Fibroblast of pulmonary artery (primary cell): ENCODE data around the gene SPSB1.

Source experiments
- DNase-seq: peaks from one replicate; pipeline ENCODE4 v3.0.0-alpha.2; 2010; ENCODE audit warnings: low read depth
- H3K4me3 ChIP-seq: replicated peaks from 2 replicates; pipeline ENCODE4 v1.5.1; 2011; ENCODE audit warnings: low read depth, mild to moderate bottlenecking, control low read depth, low read length, moderate library complexity
- TF ChIP-seq, protein P1 (sequence below): IDR thresholded peaks from 2 replicates; pipeline ENCODE4 v1.5.1; 2011; ENCODE audit warnings: mild to moderate bottlenecking, control low read depth, low read length, inconsistent platforms; ENCODE audit errors: missing control alignments

SPSB1 gene

DNA sequence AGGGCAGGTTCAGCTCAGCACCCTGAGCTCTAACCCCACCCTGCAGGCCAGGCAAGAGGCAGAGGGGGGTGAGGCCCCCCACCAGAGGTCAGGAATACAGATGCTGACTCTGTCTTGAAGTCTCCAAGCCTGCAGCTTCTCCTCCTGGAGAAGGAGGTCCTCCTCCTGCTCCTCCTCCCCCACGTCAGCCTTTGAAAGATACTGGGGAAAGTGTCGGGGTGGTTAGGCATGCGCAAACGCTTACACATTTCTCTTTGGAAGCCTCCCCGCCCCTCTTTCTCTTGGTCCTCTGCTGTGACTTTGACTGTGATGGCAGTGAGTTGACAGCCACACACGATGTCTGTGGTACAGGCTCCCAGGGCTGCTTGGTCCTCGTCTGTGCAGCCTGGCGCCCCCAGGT lies 65.3 kb downstream of the SPSB1 start:
- no peak for DNase-seq
- H3K4me3 ChIP-seq = no peak overlapping the region
- TF ChIP-seq, protein P1, sequence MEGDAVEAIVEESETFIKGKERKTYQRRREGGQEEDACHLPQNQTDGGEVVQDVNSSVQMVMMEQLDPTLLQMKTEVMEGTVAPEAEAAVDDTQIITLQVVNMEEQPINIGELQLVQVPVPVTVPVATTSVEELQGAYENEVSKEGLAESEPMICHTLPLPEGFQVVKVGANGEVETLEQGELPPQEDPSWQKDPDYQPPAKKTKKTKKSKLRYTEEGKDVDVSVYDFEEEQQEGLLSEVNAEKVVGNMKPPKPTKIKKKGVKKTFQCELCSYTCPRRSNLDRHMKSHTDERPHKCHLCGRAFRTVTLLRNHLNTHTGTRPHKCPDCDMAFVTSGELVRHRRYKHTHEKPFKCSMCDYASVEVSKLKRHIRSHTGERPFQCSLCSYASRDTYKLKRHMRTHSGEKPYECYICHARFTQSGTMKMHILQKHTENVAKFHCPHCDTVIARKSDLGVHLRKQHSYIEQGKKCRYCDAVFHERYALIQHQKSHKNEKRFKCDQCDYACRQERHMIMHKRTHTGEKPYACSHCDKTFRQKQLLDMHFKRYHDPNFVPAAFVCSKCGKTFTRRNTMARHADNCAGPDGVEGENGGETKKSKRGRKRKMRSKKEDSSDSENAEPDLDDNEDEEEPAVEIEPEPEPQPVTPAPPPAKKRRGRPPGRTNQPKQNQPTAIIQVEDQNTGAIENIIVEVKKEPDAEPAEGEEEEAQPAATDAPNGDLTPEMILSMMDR = no peak

DNA sequence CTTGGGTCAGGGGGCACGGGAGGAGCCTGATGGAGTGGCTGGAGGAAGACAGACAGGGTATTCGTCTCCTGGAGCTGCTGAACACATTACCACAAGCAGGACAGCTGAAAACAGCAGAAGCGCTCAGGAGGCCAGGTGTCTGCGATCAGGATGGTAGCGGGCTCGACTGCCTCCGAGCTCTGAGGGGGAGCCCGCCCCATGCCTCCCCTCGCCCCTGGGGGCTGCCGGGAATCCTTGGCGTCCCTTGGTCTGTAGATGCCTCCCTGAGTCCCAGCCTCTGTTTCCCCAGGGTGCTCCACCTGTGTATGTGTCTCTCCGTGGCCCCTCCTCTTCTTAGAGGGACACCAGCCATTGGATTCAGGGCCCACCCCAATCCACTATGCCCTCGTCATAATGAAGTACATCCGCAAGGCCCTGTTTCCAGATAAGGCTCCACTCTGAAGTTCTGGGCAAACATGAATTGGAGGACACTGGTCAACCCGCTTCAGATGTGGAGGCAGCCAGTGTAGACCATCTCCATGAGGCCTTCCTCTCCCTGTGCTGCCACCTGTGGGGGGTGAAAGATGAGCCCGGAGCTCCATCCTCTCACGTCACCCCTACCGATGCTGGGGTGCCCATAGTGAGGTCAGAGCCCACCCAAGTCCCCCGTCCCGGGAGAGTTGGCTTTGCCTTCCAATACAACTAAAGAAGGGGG lies 67.8 kb downstream of the SPSB1 start:
- no peak overlapping the region for H3K4me3 ChIP-seq
- TF ChIP-seq, protein P1 = no peak
- DNase-seq = no peak

GRCh38 chr1:9361630-9362260 lies 69.1 kb downstream of the SPSB1 start:
- H3K4me3 ChIP-seq = no peak overlapping the region
- TF ChIP-seq, protein P1 = no peak
- DNase-seq = no peak

- no peak for DNase-seq
- TF ChIP-seq, protein P1 = no peak
- H3K4me3 ChIP-seq = no peak overlapping the region
Observed at GRCh38 chr1:9362488-9362887, 69.8 kb downstream of the SPSB1 start.

GRCh38 chr1:9363061-9363471 lies 70.4 kb downstream of the SPSB1 start:
- no peak overlapping the region for H3K4me3 ChIP-seq
- DNase-seq = no peak
- TF ChIP-seq, protein P1 = no peak

- DNase-seq = no peak
- H3K4me3 ChIP-seq = no peak overlapping the region
- TF ChIP-seq, protein P1 = no peak
Observed at GRCh38 chr1:9366298-9366697, 73.6 kb downstream of the SPSB1 start.
